Stimulated activated CD8-positive, alpha-beta memory T cell treated with anti-CD3 and anti-CD28 coated beads, Interleukin-7, amount 100 ng/mL, for 48 hours (primary cell): Measurements from ENCODE around the gene SH3D19.
"Not testable (repeated sequence)": the region's sequence is repeated elsewhere in the genome, so short reads cannot be mapped to it uniquely, and the experiment has no call there.

ENCODE experiments used
- DNase-seq, 2 donors: peaks; one replicate each; pipeline ENCODE4 v3.0.0-alpha.2; 2020; ENCODE audit warnings: low read depth in 1 of 2; ENCODE audit errors: extremely low read depth in 1 of 2

Gene SH3D19

GRCh38 chr4:151276787-151277562 is 48.4 kb downstream of the SH3D19 start, which contains the start of gene PRSS48:
Gene PRSS48, plus strand, starts transcription at chr4:151277161. Its CDS starts 12 bp downstream, at chr4:151277173.
- peak; percentile 12 to 14 for DNase-seq

- not testable (repeated sequence) for DNase-seq
These were observed 56.5 kb downstream of the SH3D19 start for GRCh38 chr4:151268905-151269304.

- DNase-seq: no peak
These were observed 57.4 kb downstream of the SH3D19 start for GRCh38 chr4:151267822-151268535.

- no peak for DNase-seq
These were observed 58.3 kb downstream of the SH3D19 start for GRCh38 chr4:151267104-151267503.

- DNase-seq: no peak
These were observed 58.9 kb downstream of the SH3D19 start for GRCh38 chr4:151266497-151266896.

GRCh38 chr4:151263455-151263854 is 62.0 kb downstream of the SH3D19 start:
- no peak for DNase-seq

- DNase-seq: no peak
These were observed 64.9 kb downstream of the SH3D19 start for GRCh38 chr4:151260526-151260925.

- DNase-seq: no peak
These were observed 65.7 kb downstream of the SH3D19 start for GRCh38 chr4:151259752-151260151.

- DNase-seq: no peak
These were observed 67.7 kb downstream of the SH3D19 start for GRCh38 chr4:151257704-151258103.

- DNase-seq: no peak
These were observed 69.3 kb downstream of the SH3D19 start for GRCh38 chr4:151256134-151256533.

GRCh38 chr4:151255680-151256079 is 69.7 kb downstream of the SH3D19 start:
- not testable (repeated sequence) for DNase-seq

- DNase-seq: not testable (repeated sequence)
These were observed 70.2 kb downstream of the SH3D19 start for GRCh38 chr4:151255226-151255625.

- no peak for DNase-seq
These were observed 73.7 kb downstream of the SH3D19 start for GRCh38 chr4:151251603-151252304.

GRCh38 chr4:151250706-151251105 is 74.7 kb downstream of the SH3D19 start:
- no peak for DNase-seq

GRCh38 chr4:151248519-151248918 is 76.9 kb downstream of the SH3D19 start:
- DNase-seq: no peak

GRCh38 chr4:151247395-151247794 is 78.0 kb downstream of the SH3D19 start:
- no peak for DNase-seq

GRCh38 chr4:151246742-151247141 is 78.7 kb downstream of the SH3D19 start:
- no peak for DNase-seq

- no peak for DNase-seq
These were observed 83.1 kb downstream of the SH3D19 start for GRCh38 chr4:151242305-151242704.

GRCh38 chr4:151239608-151240007 is 85.8 kb downstream of the SH3D19 start:
- no peak for DNase-seq

GRCh38 chr4:151238477-151238876 is 86.9 kb downstream of the SH3D19 start:
- no peak for DNase-seq

GRCh38 chr4:151236036-151236435 is 89.4 kb downstream of the SH3D19 start:
- DNase-seq: no peak
